ENCODE measurements around the gene LRRC75A. TPM values are rescaled to one million over a fixed set of nuclear protein-coding genes. Genes with fewer than 3 reads are reported as not detected.
"Not testable (repeated sequence)": the region's sequence is repeated elsewhere in the genome, so short reads cannot be mapped to it uniquely, and the experiment has no call there.

LRRC75A gene
- total RNA-seq, 1 experiment from 2014 or later = 15.8 TPM

GRCh38 chr17:16406742-16407674 lies 85.0 kb downstream of the LRRC75A start:
- CTCF ChIA-PET = interaction anchor here (0.6 kb wide), 1 partner anchor 515 kb away, joined by 13 read pairs; no protein-coding TSS in a partner anchor
- peak overlapping the region; percentile 28; the same call in 1 of the 2 replicates for H3K4me2 ChIP-seq
- H3K36me3 ChIP-seq (ENCODE audit: low read depth) = no peaks in the 10 kb centered on the region
- H3F3A ChIP-seq (ENCODE audit: insufficient read depth, low read depth) = peaks cover 7% of the 10 kb centered on the region; the same call in 1 of the 2 replicates
- no peaks in the 10 kb centered on the region for H3K4me1 ChIP-seq (replicated peaks; ENCODE audit: insufficient read depth)
- no peaks in the 10 kb centered on the region for H3K79me2 ChIP-seq (ENCODE audit: low read depth)
- no peak overlapping the region for H2AFZ ChIP-seq
- peak overlapping the region; percentile 31; the same call in 1 of the 2 replicates for H3K4me3 ChIP-seq
- POLR2A ChIA-PET (ENCODE audit: unreplicated experiment) = interaction anchor here (0.6 kb wide), 1 partner anchor 26 kb away, joined by 17 read pairs; the partner anchor contains the start of gene UBB
- intact Hi-C loops (cut with micrococcal nuclease; ENCODE audit: unreplicated experiment) = no loop called here
- peak in 1 of 2 experiments; percentile 27 for DNase-seq
- H3K27ac ChIP-seq = no peak overlapping the region
- TF ChIP-seq CTCF (conservative IDR thresholded peaks at IDR 0.05) (no peak), EZH2 (IDR thresholded peaks at IDR 0.05; ENCODE audit: low read depth) (no peak)
- H3K9me3 ChIP-seq (ENCODE audit: insufficient read depth, low read depth) = no peaks in the 10 kb centered on the region
- no peaks in the 10 kb centered on the region for H4K20me1 ChIP-seq (ENCODE audit: insufficient read depth)
- BruUV-seq (replicated peaks) = no TSS peak
- no peaks in the 10 kb centered on the region for H3K9me2 ChIP-seq (ENCODE audit: insufficient read depth)
- H3K27me3 ChIP-seq (ENCODE audit: insufficient read depth, low read depth) = no peaks in the 10 kb centered on the region

GRCh38 chr17:16403847-16404246 lies 88.1 kb downstream of the LRRC75A start:
- H3K4me1 ChIP-seq (replicated peaks; ENCODE audit: insufficient read depth); H2AFZ ChIP-seq; H3K27me3 ChIP-seq (ENCODE audit: insufficient read depth, low read depth); BruUV-seq (replicated peaks); H3K79me2 ChIP-seq (ENCODE audit: low read depth); H3K36me3 ChIP-seq (ENCODE audit: low read depth); POLR2A ChIA-PET (ENCODE audit: unreplicated experiment); DNase-seq; CTCF ChIA-PET; H3K9me3 ChIP-seq (ENCODE audit: insufficient read depth, low read depth); H3K27ac ChIP-seq; H3K9me2 ChIP-seq (ENCODE audit: insufficient read depth); H3K4me3 ChIP-seq; intact Hi-C loops (cut with micrococcal nuclease; ENCODE audit: unreplicated experiment); H4K20me1 ChIP-seq (ENCODE audit: insufficient read depth); H3K4me2 ChIP-seq: not testable (repeated sequence)
- H3F3A ChIP-seq (ENCODE audit: insufficient read depth, low read depth) = peaks cover 11% of the 10 kb centered on the region

- Histone ChIP-seq H3K4me3 (no peak overlapping the region), H3K79me2 (ENCODE audit: low read depth) (no peaks in the 10 kb centered on the region), H3K36me3 (ENCODE audit: low read depth) (no peaks in the 10 kb centered on the region), H4K20me1 (ENCODE audit: insufficient read depth) (no peaks in the 10 kb centered on the region), H3F3A (ENCODE audit: insufficient read depth, low read depth) (peaks cover 5% of the 10 kb centered on the region), H3K27ac (peak overlapping the region; percentile 48), H3K9me3 (ENCODE audit: insufficient read depth, low read depth) (no peaks in the 10 kb centered on the region), H3K4me2 (peak overlapping the region; percentile 51), H3K9me2 (ENCODE audit: insufficient read depth) (no peaks in the 10 kb centered on the region), H3K4me1 (replicated peaks; ENCODE audit: insufficient read depth) (peaks cover 9% of the 10 kb centered on the region), H3K27me3 (ENCODE audit: insufficient read depth, low read depth) (no peaks in the 10 kb centered on the region), H2AFZ (no peak overlapping the region)
- POLR2A ChIA-PET (ENCODE audit: unreplicated experiment) = interaction anchor here (0.6 to 0.7 kb wide), 3 partner anchors 15 to 112 kb away, joined by 3 to 10 read pairs (median 5); no protein-coding TSS in a partner anchor
- DNase-seq = peak; percentile 75 to 76
- TF ChIP-seq CTCF (conservative IDR thresholded peaks at IDR 0.05) (no peak), EZH2 (IDR thresholded peaks at IDR 0.05; ENCODE audit: low read depth) (no peak)
- intact Hi-C loops (cut with micrococcal nuclease; ENCODE audit: unreplicated experiment) = no loop called here
- no TSS peak for BruUV-seq (replicated peaks)
- CTCF ChIA-PET = interaction anchor here (0.6 kb wide), 1 partner anchor 30 kb away, joined by 3 read pairs; no protein-coding TSS in a partner anchor
Observed at GRCh38 chr17:16398270-16399267, 93.4 kb downstream of the LRRC75A start.

- H3K79me2 ChIP-seq (ENCODE audit: low read depth); H3K4me2 ChIP-seq; H2AFZ ChIP-seq; H3K36me3 ChIP-seq (ENCODE audit: low read depth); H3K9me2 ChIP-seq (ENCODE audit: insufficient read depth); H3F3A ChIP-seq (ENCODE audit: insufficient read depth, low read depth); intact Hi-C loops (cut with micrococcal nuclease; ENCODE audit: unreplicated experiment); H3K27me3 ChIP-seq (ENCODE audit: insufficient read depth, low read depth); H3K4me1 ChIP-seq (replicated peaks; ENCODE audit: insufficient read depth); H3K9me3 ChIP-seq (ENCODE audit: insufficient read depth, low read depth); BruUV-seq (replicated peaks); H3K4me3 ChIP-seq; POLR2A ChIA-PET (ENCODE audit: unreplicated experiment); DNase-seq; H3K27ac ChIP-seq; H4K20me1 ChIP-seq (ENCODE audit: insufficient read depth): not testable (repeated sequence)
- CTCF ChIA-PET = interaction anchor here (0.5 to 0.7 kb wide), 2 partner anchors 11 to 22 kb away, joined by 4 to 13 read pairs; no protein-coding TSS in a partner anchor
Observed at GRCh38 chr17:16396693-16397092, 95.3 kb downstream of the LRRC75A start.

GRCh38 chr17:16395887-16396286 lies 96.1 kb downstream of the LRRC75A start:
- BruUV-seq (replicated peaks) = not testable (repeated sequence)

More at GRCh38 chr17:16395887-16396286, 96.1 kb downstream of the LRRC75A start:
- H3K9me2 ChIP-seq (ENCODE audit: insufficient read depth); H3F3A ChIP-seq (ENCODE audit: insufficient read depth, low read depth); DNase-seq; H4K20me1 ChIP-seq (ENCODE audit: insufficient read depth); H3K4me2 ChIP-seq; H3K4me3 ChIP-seq; H3K27me3 ChIP-seq (ENCODE audit: insufficient read depth, low read depth); intact Hi-C loops (cut with micrococcal nuclease; ENCODE audit: unreplicated experiment); H3K36me3 ChIP-seq (ENCODE audit: low read depth); H3K27ac ChIP-seq; POLR2A ChIA-PET (ENCODE audit: unreplicated experiment); H3K9me3 ChIP-seq (ENCODE audit: insufficient read depth, low read depth); H3K79me2 ChIP-seq (ENCODE audit: low read depth); H2AFZ ChIP-seq; H3K4me1 ChIP-seq (replicated peaks; ENCODE audit: insufficient read depth); CTCF ChIA-PET: not testable (repeated sequence)
